Cardiac muscle cell (in vitro differentiated cells and primary cell): Measurements from ENCODE around the gene OBSL1. TPM values are rescaled to one million over a fixed set of nuclear protein-coding genes. Genes with fewer than 3 reads are reported as not detected.
A peak's percentile ranks its signal among the peaks of the same experiment; 100 is the strongest.

Source experiments
- DNase-seq, 2 donors: peaks; one replicate each; pipeline versions ENCODE4 v3.0.0 to v3.0.0-alpha.2; 2010 to 2017; ENCODE audit warnings: low read depth in 1 of 2, low spot score in 1 of 2
- H3K27ac ChIP-seq: fragments of 200-600 bp; sonication (generic); 2 replicates; pipeline ENCODE4 v1.5.1; 2016
- H3K27me3 ChIP-seq: fragments of 200-600 bp; sonication (generic); 2 replicates; pipeline ENCODE4 v1.6.0; 2016; ENCODE audit warnings: control low read depth
- H3K36me3 ChIP-seq: fragments of 200-600 bp; sonication (generic); 2 replicates; pipeline ENCODE4 v1.5.1; 2016; ENCODE audit warnings: control low read depth
- H3K4me1 ChIP-seq: fragments of 200-600 bp; sonication (generic); 2 replicates; pipeline ENCODE4 v1.8.1; 2017; ENCODE audit warnings: low read depth, mild to moderate bottlenecking, mixed run types
- H3K4me3 ChIP-seq: fragments of 200-600 bp; sonication (generic); 2 replicates; pipeline ENCODE4 v1.5.1; 2016; ENCODE audit warnings: mild to moderate bottlenecking
- H3K9me3 ChIP-seq: fragments of 200-600 bp; sonication (generic); 2 replicates; pipeline ENCODE4 v1.5.1; 2017; ENCODE audit warnings: low read depth, mild to moderate bottlenecking, control low read depth
- polyA plus RNA-seq: library from polyadenylated mRNA; unstranded; fragments of >200 nt; fragmentation: Nextera tagmentation; extraction: Ambion mirVana; gene quantifications from 2 replicates; pipeline ENCODE4 v1.2.1, GENCODE V29; 2016
- total RNA-seq: library from RNA; depleted of rRNA; stranded (reverse); fragments of >200 nt; gene quantifications from 2 replicates; pipeline ENCODE4 v1.2.3, GENCODE V29; 2016
- TF ChIP-seq, protein P1 (sequence below): IDR thresholded peaks from 2 replicates; pipeline ENCODE4 v1.5.1; 2012; ENCODE audit warnings: low read depth, mild to moderate bottlenecking, low read length

Gene OBSL1
- total and polyA plus RNA-seq, 2 experiments from 2014 or later, result 276 to 746 TPM

- H3K9me3 ChIP-seq, result no peaks in the 10 kb centered on the region
- DNase-seq, result no peak
- H3K27me3 ChIP-seq, result no peaks in the 10 kb centered on the region
- H3K4me3 ChIP-seq, result no peak overlapping the region
- peaks cover 59% of the 10 kb centered on the region for H3K36me3 ChIP-seq
- H3K4me1 ChIP-seq, result peaks cover 7% of the 10 kb centered on the region
- TF ChIP-seq, protein P1, sequence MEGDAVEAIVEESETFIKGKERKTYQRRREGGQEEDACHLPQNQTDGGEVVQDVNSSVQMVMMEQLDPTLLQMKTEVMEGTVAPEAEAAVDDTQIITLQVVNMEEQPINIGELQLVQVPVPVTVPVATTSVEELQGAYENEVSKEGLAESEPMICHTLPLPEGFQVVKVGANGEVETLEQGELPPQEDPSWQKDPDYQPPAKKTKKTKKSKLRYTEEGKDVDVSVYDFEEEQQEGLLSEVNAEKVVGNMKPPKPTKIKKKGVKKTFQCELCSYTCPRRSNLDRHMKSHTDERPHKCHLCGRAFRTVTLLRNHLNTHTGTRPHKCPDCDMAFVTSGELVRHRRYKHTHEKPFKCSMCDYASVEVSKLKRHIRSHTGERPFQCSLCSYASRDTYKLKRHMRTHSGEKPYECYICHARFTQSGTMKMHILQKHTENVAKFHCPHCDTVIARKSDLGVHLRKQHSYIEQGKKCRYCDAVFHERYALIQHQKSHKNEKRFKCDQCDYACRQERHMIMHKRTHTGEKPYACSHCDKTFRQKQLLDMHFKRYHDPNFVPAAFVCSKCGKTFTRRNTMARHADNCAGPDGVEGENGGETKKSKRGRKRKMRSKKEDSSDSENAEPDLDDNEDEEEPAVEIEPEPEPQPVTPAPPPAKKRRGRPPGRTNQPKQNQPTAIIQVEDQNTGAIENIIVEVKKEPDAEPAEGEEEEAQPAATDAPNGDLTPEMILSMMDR, result no peak
- no peak overlapping the region for H3K27ac ChIP-seq
Observed at GRCh38 chr2:219563271-219563928, 7.9 kb downstream of the OBSL1 start.

DNA sequence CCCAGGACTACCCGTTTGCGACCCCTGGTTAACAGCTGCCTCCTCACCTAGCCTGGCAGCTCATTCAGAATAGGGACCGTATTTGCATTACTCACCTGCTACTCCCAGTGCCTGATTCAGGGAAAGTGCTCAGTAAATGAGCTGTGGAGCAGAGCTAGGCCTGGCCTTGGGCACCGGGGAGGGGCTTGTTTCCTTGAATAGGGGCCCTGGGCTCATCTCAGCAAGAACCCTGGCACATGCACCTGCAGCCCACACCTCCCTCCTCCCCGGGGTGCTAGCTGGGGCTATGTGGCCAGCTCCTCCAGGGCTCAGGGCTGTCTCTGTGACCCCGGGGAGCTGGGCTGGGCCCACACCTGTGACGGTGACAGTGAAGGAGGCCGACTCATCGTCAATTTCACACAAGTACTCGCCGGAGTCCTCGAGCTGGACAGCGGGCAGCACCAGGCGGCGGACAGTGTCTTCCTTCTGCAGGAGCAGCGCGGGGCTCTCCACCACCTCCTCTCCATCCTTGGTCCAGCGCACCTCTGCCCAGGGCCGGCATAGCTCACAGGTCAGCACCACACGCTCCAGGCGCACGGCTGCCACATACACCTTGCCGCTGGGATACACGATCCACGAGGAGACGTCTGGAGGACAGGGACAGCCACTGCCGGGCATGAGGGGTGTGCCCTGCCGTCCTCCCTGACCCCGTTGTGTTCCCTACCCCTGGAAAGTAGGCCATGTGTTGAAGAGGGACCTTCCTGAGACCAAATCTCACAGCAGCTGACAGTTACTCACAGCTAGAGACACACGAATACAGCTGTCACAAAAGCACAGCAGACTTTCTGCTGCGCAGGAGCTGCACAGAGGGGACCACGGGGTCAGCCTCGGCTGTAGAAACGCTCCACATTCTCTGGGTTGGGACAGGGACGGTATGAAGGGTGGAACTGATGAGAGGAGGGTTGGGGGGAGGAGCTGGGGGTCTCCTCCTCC, 9.0 kb downstream of the OBSL1 start:
- H3K27ac ChIP-seq, result peak overlapping the region; percentile 79
- H3K4me3 ChIP-seq, result no peak overlapping the region
- H3K27me3 ChIP-seq, result no peaks in the 10 kb centered on the region
- peaks cover 7% of the 10 kb centered on the region for H3K4me1 ChIP-seq
- no peak for DNase-seq
- TF ChIP-seq, protein P1, result no peak
- peaks cover 55% of the 10 kb centered on the region for H3K36me3 ChIP-seq
- no peaks in the 10 kb centered on the region for H3K9me3 ChIP-seq

DNA sequence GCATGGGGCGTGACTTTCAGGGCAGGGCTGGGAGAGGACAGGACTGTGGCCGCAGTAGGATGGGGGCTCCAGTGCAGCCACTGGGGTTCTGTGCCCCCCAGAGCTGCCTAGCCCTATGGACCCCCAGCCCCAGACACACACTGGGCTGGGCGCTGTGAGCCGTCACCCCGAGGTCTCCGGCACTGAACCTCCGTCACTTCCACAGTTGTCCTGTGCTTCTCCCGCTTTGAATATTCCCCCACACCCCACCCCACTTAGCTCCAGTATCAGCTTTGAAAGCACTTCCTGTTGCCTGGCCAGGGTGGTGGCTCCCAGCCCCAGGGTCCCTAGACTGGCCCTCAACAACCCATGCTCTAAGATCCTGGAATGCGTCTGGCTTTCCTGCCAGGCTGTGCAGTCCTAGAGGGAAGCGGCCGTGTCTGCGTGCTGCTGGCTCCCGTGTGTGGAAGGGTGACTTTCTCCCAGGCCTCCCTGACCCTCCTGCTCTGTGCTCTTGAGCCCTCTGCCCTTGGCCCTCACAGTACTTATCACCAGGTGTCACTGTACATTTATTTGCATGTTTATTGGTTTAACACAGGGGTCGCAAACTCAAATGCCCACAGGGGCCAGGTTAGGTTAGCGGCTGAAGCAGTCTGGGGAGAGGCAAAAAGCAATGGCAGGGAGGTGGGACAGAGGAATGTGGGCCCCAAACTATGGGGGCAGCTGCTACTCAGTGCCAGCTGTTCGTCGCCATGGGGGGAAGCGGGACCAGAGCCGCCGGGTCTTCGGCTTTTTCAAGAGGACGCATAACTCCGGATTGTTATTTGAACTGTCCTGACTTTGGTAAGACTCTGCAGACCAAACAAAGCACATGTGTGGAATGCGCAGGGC, 9.9 kb downstream of the OBSL1 start:
- Histone ChIP-seq H3K4me3 (no peak overlapping the region), H3K36me3 (peaks cover 50% of the 10 kb centered on the region), H3K27me3 (no peaks in the 10 kb centered on the region), H3K27ac (peak overlapping the region; percentile 79), H3K9me3 (no peaks in the 10 kb centered on the region), H3K4me1 (peaks cover 7% of the 10 kb centered on the region)
- DNase-seq, result peak in 1 of 2 donors; percentile 53
- TF ChIP-seq, protein P1, result no peak

- peak overlapping the region; percentile 43 for H3K27ac ChIP-seq
- H3K36me3 ChIP-seq, result peaks cover 53% of the 10 kb centered on the region
- no peaks in the 10 kb centered on the region for H3K27me3 ChIP-seq
- no peaks in the 10 kb centered on the region for H3K9me3 ChIP-seq
- no peak overlapping the region for H3K4me3 ChIP-seq
- peaks cover 7% of the 10 kb centered on the region for H3K4me1 ChIP-seq
- TF ChIP-seq, protein P1, result no peak
- DNase-seq, result no peak
Observed at GRCh38 chr2:219560893-219561178, 10.5 kb downstream of the OBSL1 start.

DNA sequence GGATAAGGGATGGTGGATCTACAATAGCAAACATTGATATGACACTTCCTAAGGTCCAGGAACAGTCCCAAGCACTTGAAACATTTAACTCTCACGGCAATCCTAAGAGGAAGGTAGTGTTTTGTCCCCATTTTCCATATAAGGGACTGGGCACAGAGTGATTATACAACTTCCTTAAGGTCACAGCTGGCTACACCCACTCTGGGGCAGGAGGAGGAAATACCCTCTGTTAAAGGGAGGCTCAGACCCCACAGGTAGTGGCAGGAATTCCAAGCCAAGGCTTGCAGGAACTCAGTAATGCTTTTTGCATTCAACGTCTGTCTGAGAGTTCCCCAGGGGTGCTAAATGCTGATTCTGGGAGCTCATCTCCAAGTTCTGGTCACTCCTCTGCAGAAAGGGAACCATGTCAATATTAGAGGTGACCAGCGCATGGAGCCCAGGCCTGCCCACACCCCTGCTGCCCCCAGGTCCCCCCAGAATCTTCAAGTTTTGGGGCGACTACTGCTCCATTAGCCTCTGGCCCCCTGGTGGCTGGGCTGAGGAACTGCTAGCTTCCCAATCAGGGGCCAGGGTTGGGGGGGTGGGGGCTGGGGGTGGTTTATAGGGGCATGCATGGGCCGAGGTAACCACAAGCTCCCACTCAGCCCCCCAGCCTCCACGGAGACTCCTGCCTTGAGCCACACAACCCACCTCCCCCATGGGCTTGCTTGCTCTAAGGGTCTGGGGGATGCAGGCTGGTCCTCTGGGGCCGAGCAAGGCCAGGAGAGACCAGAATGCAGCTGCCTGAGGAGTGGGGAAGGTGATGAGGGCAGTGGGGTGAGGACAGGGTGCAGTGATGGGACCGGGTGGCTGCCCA, 11.1 kb downstream of the OBSL1 start:
- Histone ChIP-seq H3K27ac (peak overlapping the region; percentile 43), H3K36me3 (peaks cover 53% of the 10 kb centered on the region), H3K9me3 (no peaks in the 10 kb centered on the region), H3K27me3 (no peaks in the 10 kb centered on the region), H3K4me3 (no peak overlapping the region), H3K4me1 (peaks cover 7% of the 10 kb centered on the region)
- TF ChIP-seq, protein P1, result peak; percentile 63
- no peak for DNase-seq
